Endodermal cell (in vitro differentiated cells): ENCODE data around the gene TAGAP. TPM values are rescaled to one million over a fixed set of nuclear protein-coding genes. Genes with fewer than 3 reads are reported as not detected.

ENCODE experiments used
- DNase-seq: peaks from one replicate; pipeline ENCODE4 v3.0.0-alpha.2; 2017
- H3K27ac ChIP-seq: 2 replicates; pipeline ENCODE4 v1.5.1; 2013; ENCODE audit warnings: mild to moderate bottlenecking, low read depth, low read length, moderate library complexity
- H3K27me3 ChIP-seq: 2 replicates; pipeline ENCODE4 v1.6.1; 2013; ENCODE audit warnings: mild to moderate bottlenecking, low read length, moderate library complexity; ENCODE audit not compliant: insufficient read depth, control insufficient read depth, poor library complexity, severe bottlenecking
- H3K36me3 ChIP-seq: 2 replicates; pipeline ENCODE4 v1.7.0; 2013; ENCODE audit warnings: mild to moderate bottlenecking, low read length, moderate library complexity; ENCODE audit not compliant: control insufficient read depth, insufficient read depth
- H3K4me1 ChIP-seq: one replicate; pipeline ENCODE4 v1.7.0; 2013; ENCODE audit warnings: low read length; ENCODE audit not compliant: control insufficient read depth, insufficient read depth
- H3K4me3 ChIP-seq: 2 replicates; pipeline ENCODE4 v1.5.1; 2013; ENCODE audit warnings: mild to moderate bottlenecking, low read length, moderate library complexity
- H3K9ac ChIP-seq: 2 replicates; pipeline ENCODE4 v1.6.1; 2013; ENCODE audit warnings: mild to moderate bottlenecking, low read length, moderate library complexity; ENCODE audit not compliant: poor library complexity, severe bottlenecking; ENCODE audit errors: extremely low read depth
- H3K9me3 ChIP-seq: 2 replicates; pipeline ENCODE4 v1.6.1; 2013; ENCODE audit warnings: mild to moderate bottlenecking, low read length, moderate library complexity; ENCODE audit not compliant: control insufficient read depth
- H3K27ac Mint-ChIP-seq: 2 replicates; pipeline ENCODE4 v1.8.0; 2020; ENCODE audit warnings: mixed read lengths
- H3K27me3 Mint-ChIP-seq: 2 replicates; pipeline ENCODE4 v1.8.0; 2021; ENCODE audit warnings: mild to moderate bottlenecking, mixed read lengths; ENCODE audit not compliant: insufficient read depth
- H3K36me3 Mint-ChIP-seq: 2 replicates; pipeline ENCODE4 v1.8.0; 2020; ENCODE audit warnings: low read depth, mixed read lengths
- H3K4me1 Mint-ChIP-seq: 2 replicates; pipeline ENCODE4 v1.8.0; 2020; ENCODE audit warnings: mixed read lengths
- H3K4me3 Mint-ChIP-seq: 2 replicates; pipeline ENCODE4 v1.8.0; 2020; ENCODE audit warnings: mild to moderate bottlenecking, moderate library complexity, mixed read lengths
- H3K9me3 Mint-ChIP-seq: 2 replicates; pipeline ENCODE4 v1.8.0; 2020; ENCODE audit warnings: mild to moderate bottlenecking, mixed read lengths
- CTCF ChIP-seq: fragments of 200-600 bp; sonication (generic); conservative IDR thresholded peaks from 2 replicates; pipeline ENCODE4 v1.5.0; 2021; ENCODE audit warnings: antibody characterized with exemption, mild to moderate bottlenecking
- WGBS, 2 experiments: methylation state at CpG; one replicate each; pipeline versions ENCODE4 v1.1.5 to v1.1.7; 2013; ENCODE audit warnings: missing lambda C conversion rate in 2 of 2, mixed read lengths in 1 of 2; ENCODE audit not compliant: insufficient coverage in 1 of 2, insufficient read length in 1 of 2; 5-methylcytosine and 5-hydroxymethylcytosine counted together
- total RNA-seq, 2 donors: library from RNA; stranded (reverse); fragmentation: NEBNext Ultra II Directional in 1 of 2; extraction: Animal tissue kit (Norgen Biotek cat#: 25700) in 1 of 2; gene quantifications; 2 replicates in 1 of 2; 3 replicates in 1 of 2; pipeline ENCODE4 v1.2.1, GENCODE V29; 2021

Gene TAGAP
- total RNA-seq, 2 donors from 2014 or later, result 0.24 TPM; not detected in 1

GRCh38 chr6:159042003-159042825 is 2.6 kb downstream of the TAGAP start:
- Mint-ChIP-seq H3K27ac (peak overlapping the region; percentile 94), H3K9me3 (no peaks in the 10 kb centered on the region), H3K4me1 (peaks cover 26% of the 10 kb centered on the region), H3K27me3 (no peaks in the 10 kb centered on the region), H3K36me3 (no peaks in the 10 kb centered on the region), H3K4me3 (no peak overlapping the region)
- H3K9ac ChIP-seq, result peak overlapping the region; percentile 22
- H3K9me3 ChIP-seq, result no peaks in the 10 kb centered on the region
- TF ChIP-seq CTCF, result peak; percentile 99
- no peaks in the 10 kb centered on the region for H3K4me1 ChIP-seq
- H3K27ac ChIP-seq, result no peak overlapping the region
- H3K27me3 ChIP-seq, result no peaks in the 10 kb centered on the region
- H3K36me3 ChIP-seq, result no peaks in the 10 kb centered on the region
- peak; percentile 94 for DNase-seq
- 60 to 64% methylated on average over 14 of the region's 14 CpGs for WGBS, 2 experiments
- H3K4me3 ChIP-seq, result no peak overlapping the region

- no peak for TF ChIP-seq CTCF
- Mint-ChIP-seq H3K27ac (no peak overlapping the region), H3K36me3 (no peaks in the 10 kb centered on the region)
Observed at GRCh38 chr6:159041181-159041580, 3.6 kb downstream of the TAGAP start.

GRCh38 chr6:159039885-159040258 is 4.9 kb downstream of the TAGAP start:
- peaks cover 18% of the 10 kb centered on the region for H3K4me1 Mint-ChIP-seq
- H3K27me3 Mint-ChIP-seq, result no peaks in the 10 kb centered on the region
- Histone ChIP-seq H3K27me3 (no peaks in the 10 kb centered on the region), H3K9me3 (no peaks in the 10 kb centered on the region), H3K27ac (no peak overlapping the region), H3K4me1 (no peaks in the 10 kb centered on the region), H3K4me3 (no peak overlapping the region), H3K36me3 (no peaks in the 10 kb centered on the region), H3K9ac (no peak overlapping the region)
- no peak overlapping the region for H3K4me3 Mint-ChIP-seq
- no peak overlapping the region for H3K27ac Mint-ChIP-seq
- no peak for DNase-seq
- 77% methylated on average over 1 of the region's 1 CpG; no CpG with 5 or more reads in 1 of the 2 experiments for WGBS, 2 experiments
- no peaks in the 10 kb centered on the region for H3K36me3 Mint-ChIP-seq
- no peak for TF ChIP-seq CTCF
- no peaks in the 10 kb centered on the region for H3K9me3 Mint-ChIP-seq

More at GRCh38 chr6:159041181-159041580, 3.6 kb downstream of the TAGAP start:
- no peak for DNase-seq
- Histone ChIP-seq H3K27me3 (no peaks in the 10 kb centered on the region), H3K36me3 (no peaks in the 10 kb centered on the region), H3K9ac (no peak overlapping the region), H3K9me3 (no peaks in the 10 kb centered on the region), H3K4me1 (no peaks in the 10 kb centered on the region), H3K4me3 (no peak overlapping the region), H3K27ac (no peak overlapping the region)
- Mint-ChIP-seq H3K27me3 (no peaks in the 10 kb centered on the region), H3K4me1 (peaks cover 26% of the 10 kb centered on the region), H3K4me3 (no peak overlapping the region), H3K9me3 (no peaks in the 10 kb centered on the region)
- WGBS, 2 experiments, result 93 to 97% methylated on average over 4 to 7 of the region's 7 CpGs
